Measurements from ENCODE around the gene KRT13. TPM values are rescaled to one million over a fixed set of nuclear protein-coding genes. Genes with fewer than 3 reads are reported as not detected.

Gene KRT13
- total RNA-seq, 1 donor from 2014 or later: not detected

DNA sequence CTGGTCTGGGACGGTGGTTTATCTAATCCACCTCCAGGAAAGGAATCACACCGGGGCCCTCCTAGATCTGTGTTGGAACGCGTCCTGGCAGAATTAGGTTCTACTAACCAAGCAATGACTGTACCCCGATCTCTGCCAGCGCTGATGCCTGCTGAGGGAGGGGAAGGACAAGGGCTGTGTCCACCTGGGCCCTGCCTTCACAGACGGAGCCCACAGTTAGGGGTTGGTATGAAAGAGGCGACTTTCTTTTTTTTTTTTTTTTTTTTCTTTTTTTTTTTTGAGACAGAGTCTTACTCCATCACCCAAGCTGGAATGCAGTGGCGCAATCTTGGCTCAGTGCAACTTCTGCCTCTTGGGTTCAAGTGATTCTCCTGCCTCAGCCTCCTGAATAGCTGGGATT, 32.6 kb upstream of the KRT13 start:
- ATAC-seq (no peak), DNase-seq (ENCODE audit: low spot score) (no peak)

- ATAC-seq (no peak), DNase-seq (ENCODE audit: low spot score) (no peak)
Measured at GRCh38 chr17:41537614-41537954, 32.2 kb upstream of the KRT13 start.

GRCh38 chr17:41536741-41537613, 31.6 kb upstream of the KRT13 start:
- ATAC-seq: no peak

GRCh38 chr17:41535764-41536481, 30.5 kb upstream of the KRT13 start:
- DNase-seq (ENCODE audit: low spot score) (no peak), ATAC-seq (no peak)

More at GRCh38 chr17:41536741-41537613, 31.6 kb upstream of the KRT13 start:
- DNase-seq (ENCODE audit: low spot score): no peak

DNA sequence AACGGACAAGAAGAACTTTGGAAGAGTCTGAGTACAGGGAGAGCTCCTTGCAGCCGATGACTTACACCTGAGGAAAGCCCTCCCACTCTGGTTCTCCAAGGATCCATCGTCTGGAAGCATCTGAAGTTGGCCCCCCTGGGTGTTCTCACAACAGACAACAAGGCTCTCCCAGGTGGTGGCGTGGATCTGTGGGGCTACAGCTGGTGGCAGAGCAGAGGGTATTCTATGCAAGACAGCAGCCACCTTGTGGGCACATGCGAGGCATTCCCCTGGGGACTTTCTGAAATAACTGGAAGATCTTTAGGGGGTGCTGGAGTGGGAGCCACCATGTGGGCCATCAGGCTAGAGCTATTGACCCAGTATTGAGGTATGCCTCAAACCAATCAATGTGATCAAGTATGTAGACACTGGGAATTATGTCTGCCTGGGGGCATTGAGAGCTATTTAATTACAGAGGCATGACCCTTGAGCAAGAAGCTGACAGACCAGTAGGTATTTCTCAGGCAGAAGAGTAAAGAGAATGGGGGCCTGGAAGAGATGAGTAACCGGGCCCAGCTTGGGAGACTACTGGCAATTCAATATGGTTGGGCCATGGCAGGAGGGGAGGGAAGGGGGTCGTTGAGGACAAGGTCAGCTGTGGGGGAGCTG, 29.6 kb upstream of the KRT13 start:
- ATAC-seq (no peak), DNase-seq (ENCODE audit: low spot score) (no peak)

- no peak for ATAC-seq
- DNase-seq (ENCODE audit: low spot score): no peak
Measured at GRCh38 chr17:41533613-41534012, 28.2 kb upstream of the KRT13 start.

- ATAC-seq (no peak), DNase-seq (ENCODE audit: low spot score) (no peak)
Measured at GRCh38 chr17:41532947-41533570, 27.6 kb upstream of the KRT13 start.

DNA sequence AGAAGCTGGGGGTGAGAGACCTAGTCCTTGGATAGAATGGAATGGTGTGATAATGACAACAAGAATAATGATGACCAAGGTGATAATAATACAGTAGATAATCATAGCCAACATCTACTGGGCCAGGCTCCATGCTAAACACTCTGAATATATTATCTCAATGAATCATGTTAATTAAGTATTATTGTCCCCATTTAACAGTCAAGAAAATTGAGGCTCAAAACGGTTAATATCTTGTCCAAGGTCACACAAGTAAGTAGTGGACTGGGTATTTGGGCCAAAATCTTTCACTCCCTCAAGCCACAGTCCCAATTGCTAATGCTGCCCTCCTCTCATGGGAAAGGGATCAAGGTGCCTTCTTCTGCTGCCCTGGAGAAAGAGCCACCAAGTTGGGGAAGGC, 26.6 kb upstream of the KRT13 start:
- DNase-seq (ENCODE audit: low spot score) (no peak), ATAC-seq (no peak)

- ATAC-seq (no peak), DNase-seq (ENCODE audit: low spot score) (no peak)
Measured at GRCh38 chr17:41530062-41531048, 24.9 kb upstream of the KRT13 start.

GRCh38 chr17:41529491-41529915, 24.1 kb upstream of the KRT13 start:
- ATAC-seq (no peak), DNase-seq (ENCODE audit: low spot score) (no peak)

DNA sequence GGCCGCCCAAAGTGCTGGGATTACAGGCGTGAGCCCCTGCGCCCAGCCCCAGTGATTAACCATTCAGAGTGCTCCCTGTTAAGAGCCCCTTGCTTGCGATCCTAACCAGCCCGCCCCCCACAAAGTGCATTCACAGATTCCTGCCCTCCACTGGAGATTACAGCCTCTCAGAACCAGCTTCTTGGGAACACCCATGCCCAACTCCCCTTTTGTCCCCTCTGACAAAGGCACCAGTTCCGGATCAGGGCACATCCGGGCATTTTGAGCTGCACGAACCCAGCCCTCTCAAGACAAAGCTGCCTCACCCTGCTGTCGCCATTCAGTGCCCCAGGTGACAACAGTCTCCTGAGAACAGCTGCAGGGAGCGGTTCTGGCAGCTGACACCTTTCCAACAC, 23.5 kb upstream of the KRT13 start:
- DNase-seq (ENCODE audit: low spot score) (no peak), ATAC-seq (no peak)

GRCh38 chr17:41527063-41528023, 21.9 kb upstream of the KRT13 start:
- ATAC-seq: peak; percentile 37
- no peak for DNase-seq (ENCODE audit: low spot score)

- no peak for DNase-seq (ENCODE audit: low spot score)
- no peak for ATAC-seq
Measured at GRCh38 chr17:41524261-41524660, 18.8 kb upstream of the KRT13 start.

DNA sequence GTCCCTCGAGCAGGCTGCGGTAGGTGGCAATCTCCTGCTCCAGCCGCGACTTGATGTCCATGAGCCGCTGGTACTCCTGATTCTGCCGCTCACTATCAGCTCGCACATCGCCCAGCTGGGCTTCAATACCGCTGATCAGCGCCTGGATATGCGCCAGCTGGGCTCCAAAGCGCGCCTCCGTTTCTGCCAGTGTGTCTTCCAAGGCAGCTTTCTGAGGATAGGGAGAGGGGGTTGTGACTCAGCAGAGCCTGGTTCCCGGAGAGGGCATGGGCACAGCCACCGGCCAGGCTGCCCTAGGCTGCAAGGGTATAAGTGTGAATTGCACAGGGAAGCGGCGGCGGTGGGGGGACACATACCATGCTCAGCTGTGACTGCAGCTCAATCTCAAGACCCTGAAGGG, 18.4 kb upstream of the KRT13 start:
- ATAC-seq (no peak), DNase-seq (ENCODE audit: low spot score) (no peak)

DNA sequence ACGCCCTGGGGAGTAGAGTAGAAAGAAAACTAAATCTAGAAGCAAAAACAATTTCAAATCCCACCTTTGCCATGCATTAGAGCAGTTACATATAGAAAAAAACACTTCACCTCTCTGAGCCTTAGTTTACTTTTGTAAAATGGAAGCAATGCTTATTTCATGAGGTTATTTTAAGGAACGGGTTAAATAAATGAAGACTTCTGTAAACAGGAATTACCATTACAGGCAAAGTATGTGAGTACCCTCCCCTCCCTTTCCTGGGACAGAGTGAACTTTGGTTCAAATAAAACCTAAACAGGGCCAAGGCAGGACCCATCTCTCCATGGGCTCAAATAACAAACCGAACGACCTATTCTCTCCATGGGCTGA, 17.8 kb upstream of the KRT13 start:
- ATAC-seq: no peak
- DNase-seq (ENCODE audit: low spot score): no peak

- ATAC-seq (no peak), DNase-seq (ENCODE audit: low spot score) (no peak)
Measured at GRCh38 chr17:41522301-41523224, 17.2 kb upstream of the KRT13 start.

DNA sequence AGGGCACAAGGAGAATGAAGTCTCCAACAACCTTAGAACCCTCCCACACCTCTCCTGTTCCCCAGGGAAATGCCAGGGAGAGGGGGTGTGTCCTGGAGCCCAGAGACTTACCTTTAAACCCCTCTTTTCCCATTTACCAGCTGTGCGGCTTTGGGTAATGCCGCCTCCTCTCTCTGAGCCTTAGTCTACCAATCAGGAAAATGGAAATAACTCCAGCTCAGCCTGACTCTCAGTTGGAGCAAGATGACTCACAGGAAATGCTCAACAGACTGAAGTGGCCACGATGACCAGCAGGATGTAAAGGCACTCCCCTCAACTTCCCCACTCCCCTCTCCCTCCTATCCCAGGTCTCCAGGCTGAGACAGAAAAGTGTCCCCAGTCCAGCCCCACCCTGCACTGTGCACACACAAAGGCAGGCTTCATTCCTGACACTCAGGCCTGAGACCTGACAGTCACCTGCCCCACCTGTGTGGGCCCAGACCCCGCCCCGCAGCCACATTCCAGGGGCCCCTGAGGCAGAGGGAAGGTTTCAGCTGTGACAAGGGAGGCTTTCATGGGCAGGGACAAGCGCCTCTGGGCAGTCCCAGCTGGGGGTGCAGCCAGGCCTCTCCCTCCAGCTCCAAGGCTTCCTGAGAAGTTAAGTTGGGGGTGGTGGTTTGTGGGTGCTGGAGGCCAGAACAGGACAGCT, 16.3 kb upstream of the KRT13 start:
- DNase-seq (ENCODE audit: low spot score): no peak
- ATAC-seq: peak; percentile 18
